Mononuclear cell (primary cell): Measurements from ENCODE around the gene ATP2B3. TPM values are rescaled to one million over a fixed set of nuclear protein-coding genes. Genes with fewer than 3 reads are reported as not detected.

Experiments used
- H3K27me3 ChIP-seq: 2 replicates; pipeline ENCODE4 v1.6.0; 2011; ENCODE audit warnings: low read length, control low read depth; ENCODE audit not compliant: insufficient read depth
- H3K4me1 ChIP-seq: 2 replicates; pipeline ENCODE4 v1.5.1; 2011; ENCODE audit warnings: mild to moderate bottlenecking, low read length, control low read depth; ENCODE audit not compliant: insufficient read depth
- H3K4me3 ChIP-seq: 2 replicates; pipeline ENCODE4 v1.5.1; 2011; ENCODE audit warnings: mild to moderate bottlenecking, low read length, moderate library complexity
- H3K9me3 ChIP-seq: 2 replicates; pipeline ENCODE4 v1.5.1; 2011; ENCODE audit warnings: low read depth, mild to moderate bottlenecking, control low read depth, low read length
- total RNA-seq: library from RNA; depleted of rRNA; stranded (reverse); fragments of >200 nt; gene quantifications from one replicate; pipeline ENCODE4 v1.2.3, GENCODE V29; 2012

ATP2B3 gene
- total RNA-seq, 1 donor = not detected

DNA sequence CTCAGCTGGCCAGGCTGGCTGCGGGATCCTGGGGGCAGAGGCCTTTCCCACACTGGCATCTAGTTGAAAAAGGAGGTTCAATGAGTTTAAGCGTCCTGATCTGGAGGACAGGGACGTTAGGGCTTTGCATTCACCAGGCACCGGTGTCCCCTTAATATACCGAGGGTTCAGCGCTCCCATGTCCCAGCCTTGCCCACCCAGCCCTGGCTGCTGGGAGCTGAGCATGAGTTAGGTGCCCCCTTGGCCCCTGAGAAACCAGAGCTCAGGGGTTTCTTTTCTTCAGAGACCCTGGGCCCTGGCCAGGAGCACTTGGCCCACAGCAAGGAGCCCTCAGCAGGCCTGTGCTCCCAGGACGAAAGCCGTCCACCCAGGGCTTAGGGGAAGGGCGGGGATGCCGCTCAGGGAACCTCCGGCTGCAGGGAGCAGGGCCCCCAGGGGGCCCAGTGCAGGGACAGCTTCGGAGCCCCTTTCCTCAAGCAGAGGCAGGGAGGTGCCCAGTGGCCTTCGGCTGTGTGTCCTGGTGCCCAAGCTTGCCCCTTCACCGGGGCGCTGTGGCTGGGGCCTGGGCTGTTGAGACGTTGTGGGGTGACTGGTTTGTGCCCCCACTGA is 108.7 kb downstream of the ATP2B3 start:
- Histone ChIP-seq H3K9me3 (no peaks in the 10 kb centered on the region), H3K27me3 (no peaks in the 10 kb centered on the region), H3K4me3 (no peak overlapping the region), H3K4me1 (no peaks in the 10 kb centered on the region)

DNA sequence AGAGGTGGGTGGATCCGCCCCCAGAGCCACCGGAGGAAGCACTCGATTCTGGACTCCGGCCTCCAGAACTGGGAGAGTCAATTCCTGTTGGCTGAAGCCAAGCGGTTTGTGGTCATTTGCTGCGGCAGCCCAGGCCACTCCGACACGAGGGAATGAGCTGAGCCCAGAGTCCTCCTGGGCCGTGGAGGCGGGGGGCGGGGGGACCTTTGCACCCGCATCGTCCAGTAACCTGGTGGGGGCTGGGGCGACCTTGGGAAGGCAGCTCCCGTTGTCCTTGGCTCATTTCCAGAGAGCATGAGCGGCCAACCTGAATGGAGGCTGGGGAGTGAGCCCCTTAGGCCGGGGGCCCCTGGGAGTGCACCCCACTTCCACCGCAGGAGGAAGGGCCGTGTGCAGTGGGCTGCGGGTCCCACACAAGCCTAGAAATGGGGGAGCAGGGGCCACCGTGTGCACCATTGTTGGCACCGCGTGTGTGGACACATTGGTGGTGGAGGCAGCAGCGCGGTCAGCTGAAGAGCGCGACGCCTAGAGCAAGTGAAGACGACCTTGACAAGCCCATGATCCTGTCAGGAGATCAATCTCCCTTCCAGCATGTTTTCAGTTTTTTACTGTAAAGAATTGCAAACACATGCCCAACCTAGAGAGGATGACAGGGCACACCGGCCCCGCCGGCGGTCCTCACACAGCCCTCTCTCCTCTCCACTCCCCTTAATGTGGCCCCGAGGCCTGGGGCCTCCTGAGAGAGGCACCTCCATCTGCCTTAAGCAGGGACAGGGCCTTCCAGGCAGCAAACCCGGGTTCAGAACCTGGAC is 109.6 kb downstream of the ATP2B3 start:
- Histone ChIP-seq H3K4me1 (no peaks in the 10 kb centered on the region), H3K4me3 (no peak overlapping the region), H3K27me3 (no peaks in the 10 kb centered on the region), H3K9me3 (no peaks in the 10 kb centered on the region)

DNA sequence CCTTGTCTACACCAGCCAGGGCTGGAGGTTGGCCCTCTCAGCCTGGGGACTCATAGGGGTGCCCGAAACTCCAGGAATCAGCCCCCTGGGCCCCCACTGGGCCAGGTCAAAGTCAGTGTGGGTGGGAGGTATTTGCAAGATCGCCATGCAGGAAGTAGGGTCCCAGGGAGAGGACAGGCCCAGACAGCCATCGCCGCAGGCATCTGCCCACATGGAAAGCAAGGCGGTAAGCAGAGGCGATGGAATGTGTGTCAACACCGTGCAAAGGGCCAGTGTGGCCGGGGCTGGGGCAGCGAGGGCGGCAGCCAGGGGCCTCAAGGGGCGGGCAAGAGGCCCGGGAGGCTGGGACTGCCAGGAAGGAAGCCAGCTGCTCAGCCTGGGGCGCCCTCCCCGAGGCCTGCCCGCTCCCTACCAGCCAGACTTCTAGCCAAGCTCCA is 110.3 kb downstream of the ATP2B3 start:
- Histone ChIP-seq H3K27me3 (no peaks in the 10 kb centered on the region), H3K4me1 (no peaks in the 10 kb centered on the region), H3K4me3 (no peak overlapping the region), H3K9me3 (no peaks in the 10 kb centered on the region)

DNA sequence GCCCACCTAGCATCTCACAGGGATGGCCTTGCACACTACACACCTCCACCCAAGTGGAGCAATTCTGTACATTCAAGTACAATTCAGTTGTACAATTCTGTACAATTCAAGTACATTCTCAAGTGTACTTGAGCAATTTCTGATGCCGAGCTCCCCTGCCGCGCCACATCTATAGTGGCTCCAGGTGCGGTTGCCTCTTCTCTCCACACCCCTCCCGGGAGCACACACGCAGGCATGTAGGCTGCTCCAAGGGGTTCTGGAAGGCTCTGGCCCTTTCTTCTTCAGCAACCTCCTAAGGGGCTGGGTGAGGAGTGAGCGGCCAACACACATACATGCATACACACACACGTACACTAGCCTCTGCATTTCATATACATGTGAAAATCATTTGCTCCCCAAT is 110.7 kb downstream of the ATP2B3 start:
- no peaks in the 10 kb centered on the region for H3K4me1 ChIP-seq
- no peak overlapping the region for H3K4me3 ChIP-seq
- no peaks in the 10 kb centered on the region for H3K27me3 ChIP-seq
- H3K9me3 ChIP-seq = no peaks in the 10 kb centered on the region

DNA sequence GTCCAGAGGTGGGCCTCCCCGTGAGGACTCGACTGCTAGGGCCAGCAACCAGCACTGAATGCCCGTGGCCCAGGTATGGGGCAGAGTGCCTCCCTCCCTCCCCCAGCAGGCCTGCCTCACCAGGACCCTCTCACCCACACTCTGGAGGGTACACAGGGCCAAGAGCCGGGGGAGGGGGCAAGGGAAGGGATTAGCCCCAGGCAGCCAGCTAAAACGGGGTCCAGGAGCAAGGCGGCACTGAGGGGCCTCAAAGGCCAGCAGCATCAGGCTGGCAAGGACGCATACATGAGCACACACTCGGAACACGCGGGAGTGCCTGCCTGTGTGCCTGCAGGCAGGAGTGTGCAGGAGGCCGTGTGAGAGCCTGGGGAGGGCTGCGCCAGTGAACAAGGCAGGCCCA is 111.2 kb downstream of the ATP2B3 start:
- Histone ChIP-seq H3K27me3 (no peaks in the 10 kb centered on the region), H3K9me3 (no peaks in the 10 kb centered on the region), H3K4me1 (no peaks in the 10 kb centered on the region), H3K4me3 (no peak overlapping the region)

GRCh38 chrX:153631346-153631745 is 113.9 kb downstream of the ATP2B3 start:
- no peaks in the 10 kb centered on the region for H3K9me3 ChIP-seq
- no peak overlapping the region for H3K4me3 ChIP-seq
- no peaks in the 10 kb centered on the region for H3K27me3 ChIP-seq
- H3K4me1 ChIP-seq = no peaks in the 10 kb centered on the region

- no peaks in the 10 kb centered on the region for H3K4me1 ChIP-seq
Observed at GRCh38 chrX:153631907-153632594, 114.6 kb downstream of the ATP2B3 start.

More at GRCh38 chrX:153631907-153632594, 114.6 kb downstream of the ATP2B3 start:
- H3K27me3 ChIP-seq = no peaks in the 10 kb centered on the region
- no peaks in the 10 kb centered on the region for H3K9me3 ChIP-seq
- H3K4me3 ChIP-seq = no peak overlapping the region

Other genes starting within 250 kb of the ATP2B3 start
- gene PNMA6F, start 195.9 kb upstream of the ATP2B3 start, total RNA-seq = not detected
- gene ZNF275, start 183.5 kb upstream of the ATP2B3 start, total RNA-seq = 7.8 TPM
- gene PNMA6E, start 116.3 kb upstream of the ATP2B3 start, total RNA-seq = 0.10 TPM
- 0.63 TPM for gene ZFP92, start 106.2 kb upstream of the ATP2B3 start, total RNA-seq
- 1.2 TPM for gene TREX2, start 71.6 kb upstream of the ATP2B3 start, total RNA-seq
- gene HAUS7, start 47.1 kb upstream of the ATP2B3 start, total RNA-seq = 11.8 TPM
- gene BGN, start 22.7 kb upstream of the ATP2B3 start, total RNA-seq = not detected
- 12.0 TPM for gene CCNQ, start 81.5 kb downstream of the ATP2B3 start, total RNA-seq
- not detected for gene DUSP9, start 129.6 kb downstream of the ATP2B3 start, total RNA-seq
- 0.52 TPM for gene PNCK, start 156.2 kb downstream of the ATP2B3 start, total RNA-seq
- gene SLC6A8, start 170.3 kb downstream of the ATP2B3 start, total RNA-seq = 0.94 TPM
- gene BCAP31, start 206.7 kb downstream of the ATP2B3 start, total RNA-seq = 60.6 TPM
- gene ABCD1, start 207.2 kb downstream of the ATP2B3 start, total RNA-seq = 8.8 TPM
- gene PLXNB3, start 246.6 kb downstream of the ATP2B3 start, total RNA-seq = 0.21 TPM